Glutamatergic neuron (in vitro differentiated cells): Measurements from ENCODE around the gene SMIM30. TPM values are rescaled to one million over a fixed set of nuclear protein-coding genes. Genes with fewer than 3 reads are reported as not detected.
"Not testable (repeated sequence)": the region's sequence is repeated elsewhere in the genome, so short reads cannot be mapped to it uniquely, and the experiment has no call there.

Experiments used
- DNase-seq: peaks from one replicate; pipeline ENCODE4 v3.0.0; 2022
- H3K27ac Mint-ChIP-seq: one replicate; pipeline ENCODE4 v1.8.0; 2020; ENCODE audit warnings: mild to moderate bottlenecking, mixed read lengths, inconsistent platforms; ENCODE audit not compliant: unreplicated experiment
- H3K27me3 Mint-ChIP-seq: one replicate; pipeline ENCODE4 v1.8.0; 2020; ENCODE audit warnings: mild to moderate bottlenecking, moderate library complexity, mixed read lengths, inconsistent platforms; ENCODE audit not compliant: unreplicated experiment
- H3K36me3 Mint-ChIP-seq: one replicate; pipeline ENCODE4 v1.8.0; 2020; ENCODE audit warnings: mild to moderate bottlenecking, mixed read lengths, inconsistent platforms; ENCODE audit not compliant: unreplicated experiment
- H3K4me1 Mint-ChIP-seq: one replicate; pipeline ENCODE4 v1.8.0; 2020; ENCODE audit warnings: mild to moderate bottlenecking, low read depth, mixed read lengths, inconsistent platforms; ENCODE audit not compliant: unreplicated experiment
- H3K4me3 Mint-ChIP-seq: one replicate; pipeline ENCODE4 v1.8.0; 2020; ENCODE audit warnings: mild to moderate bottlenecking, mixed read lengths, inconsistent platforms; ENCODE audit not compliant: unreplicated experiment
- H3K9me3 Mint-ChIP-seq: one replicate; pipeline ENCODE4 v1.8.0; 2020; ENCODE audit warnings: mild to moderate bottlenecking, moderate library complexity, mixed read lengths, inconsistent platforms; ENCODE audit not compliant: unreplicated experiment
- total RNA-seq: library from RNA; stranded (reverse); fragmentation: NEBNext Ultra II Directional; extraction: Animal tissue kit (Norgen Biotek cat#: 25700); gene quantifications from one replicate; pipeline ENCODE4 v1.2.1, GENCODE V29; 2021; ENCODE audit not compliant: unreplicated experiment
- TF ChIP-seq, protein P1 (sequence below): fragments of 200-600 bp; sonication (generic); IDR thresholded peaks from one replicate; pipeline ENCODE4 v1.5.0; 2021; ENCODE audit not compliant: partially characterized antibody, unreplicated experiment

SMIM30 gene
- total RNA-seq, 1 donor from 2014 or later = 16.0 TPM

DNA sequence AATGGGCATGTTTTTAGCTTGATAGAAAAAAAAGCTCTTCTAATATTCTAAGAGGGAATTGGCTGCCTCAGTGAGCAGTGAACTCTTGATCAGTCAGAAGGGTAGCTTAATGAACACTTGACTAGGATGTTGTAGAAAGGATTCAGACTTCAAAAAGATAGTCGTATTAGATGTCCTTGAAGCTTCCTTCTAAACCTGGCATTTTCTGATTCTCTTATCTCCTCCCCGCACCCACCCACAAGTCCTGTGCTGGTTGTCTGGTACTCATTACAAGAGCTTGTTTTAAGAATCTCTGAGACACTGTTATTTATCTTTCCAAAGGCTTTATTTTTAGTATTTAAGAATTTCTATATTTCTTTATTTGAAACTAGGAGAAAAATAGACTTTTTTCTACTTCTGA, 7.4 kb upstream of the SMIM30 start:
- no peak for DNase-seq
- H3K27me3 Mint-ChIP-seq = peaks cover 2% of the 10 kb centered on the region
- H3K4me3 Mint-ChIP-seq = no peak overlapping the region
- TF ChIP-seq, protein P1, sequence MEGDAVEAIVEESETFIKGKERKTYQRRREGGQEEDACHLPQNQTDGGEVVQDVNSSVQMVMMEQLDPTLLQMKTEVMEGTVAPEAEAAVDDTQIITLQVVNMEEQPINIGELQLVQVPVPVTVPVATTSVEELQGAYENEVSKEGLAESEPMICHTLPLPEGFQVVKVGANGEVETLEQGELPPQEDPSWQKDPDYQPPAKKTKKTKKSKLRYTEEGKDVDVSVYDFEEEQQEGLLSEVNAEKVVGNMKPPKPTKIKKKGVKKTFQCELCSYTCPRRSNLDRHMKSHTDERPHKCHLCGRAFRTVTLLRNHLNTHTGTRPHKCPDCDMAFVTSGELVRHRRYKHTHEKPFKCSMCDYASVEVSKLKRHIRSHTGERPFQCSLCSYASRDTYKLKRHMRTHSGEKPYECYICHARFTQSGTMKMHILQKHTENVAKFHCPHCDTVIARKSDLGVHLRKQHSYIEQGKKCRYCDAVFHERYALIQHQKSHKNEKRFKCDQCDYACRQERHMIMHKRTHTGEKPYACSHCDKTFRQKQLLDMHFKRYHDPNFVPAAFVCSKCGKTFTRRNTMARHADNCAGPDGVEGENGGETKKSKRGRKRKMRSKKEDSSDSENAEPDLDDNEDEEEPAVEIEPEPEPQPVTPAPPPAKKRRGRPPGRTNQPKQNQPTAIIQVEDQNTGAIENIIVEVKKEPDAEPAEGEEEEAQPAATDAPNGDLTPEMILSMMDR = no peak
- H3K27ac Mint-ChIP-seq = no peak overlapping the region
- H3K4me1 Mint-ChIP-seq = no peaks in the 10 kb centered on the region
- H3K36me3 Mint-ChIP-seq = no peaks in the 10 kb centered on the region
- no peaks in the 10 kb centered on the region for H3K9me3 Mint-ChIP-seq

DNA sequence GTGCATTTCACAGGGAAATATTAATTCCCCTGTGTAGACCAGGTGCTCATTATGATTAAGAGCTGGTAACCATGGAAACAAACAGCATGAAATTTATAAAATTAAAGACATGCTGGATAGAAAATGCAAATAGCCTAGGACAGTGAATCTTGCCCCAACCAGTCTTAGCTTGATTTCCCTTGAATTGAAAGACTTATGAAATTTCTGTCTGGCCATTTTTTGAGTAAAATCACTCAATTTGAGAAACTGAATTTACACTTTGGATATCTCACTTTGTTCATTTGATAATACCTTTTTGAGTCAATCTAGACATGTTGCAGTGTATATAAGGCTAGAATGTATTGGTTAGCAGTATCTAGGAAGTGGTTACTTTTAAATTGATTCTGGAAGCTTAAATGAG, 4.4 kb upstream of the SMIM30 start:
- TF ChIP-seq, protein P1 = no peak
- DNase-seq = no peak
- no peaks in the 10 kb centered on the region for H3K27me3 Mint-ChIP-seq
- H3K36me3 Mint-ChIP-seq = no peaks in the 10 kb centered on the region
- no peak overlapping the region for H3K4me3 Mint-ChIP-seq
- H3K9me3 Mint-ChIP-seq = no peaks in the 10 kb centered on the region
- no peak overlapping the region for H3K27ac Mint-ChIP-seq
- H3K4me1 Mint-ChIP-seq = peaks cover 1% of the 10 kb centered on the region

DNA sequence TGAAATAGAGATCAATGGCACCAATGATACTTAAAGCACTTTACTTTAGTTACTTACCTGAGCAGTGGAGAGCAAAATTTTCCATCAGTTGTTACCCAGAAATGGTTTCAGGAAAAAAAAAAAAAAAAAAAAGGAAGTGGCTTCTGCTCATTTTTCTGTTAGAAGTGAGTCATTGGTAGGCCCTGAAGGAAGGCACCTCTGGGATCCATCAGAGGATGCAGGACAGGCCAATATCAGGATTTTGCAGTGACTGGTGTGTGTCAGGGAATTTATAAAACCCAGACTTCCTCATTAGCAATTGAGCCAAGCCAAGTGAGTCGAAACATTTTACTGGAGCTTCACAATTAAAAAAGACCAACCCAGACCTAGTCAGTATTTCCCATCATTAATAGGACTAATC, 2.3 kb upstream of the SMIM30 start:
- no peak for DNase-seq
- peaks cover 1% of the 10 kb centered on the region for H3K9me3 Mint-ChIP-seq
- no peaks in the 10 kb centered on the region for H3K36me3 Mint-ChIP-seq
- no peaks in the 10 kb centered on the region for H3K27me3 Mint-ChIP-seq
- no peak overlapping the region for H3K4me3 Mint-ChIP-seq
- TF ChIP-seq, protein P1 = no peak
- no peak overlapping the region for H3K27ac Mint-ChIP-seq
- peaks cover 5% of the 10 kb centered on the region for H3K4me1 Mint-ChIP-seq

DNA sequence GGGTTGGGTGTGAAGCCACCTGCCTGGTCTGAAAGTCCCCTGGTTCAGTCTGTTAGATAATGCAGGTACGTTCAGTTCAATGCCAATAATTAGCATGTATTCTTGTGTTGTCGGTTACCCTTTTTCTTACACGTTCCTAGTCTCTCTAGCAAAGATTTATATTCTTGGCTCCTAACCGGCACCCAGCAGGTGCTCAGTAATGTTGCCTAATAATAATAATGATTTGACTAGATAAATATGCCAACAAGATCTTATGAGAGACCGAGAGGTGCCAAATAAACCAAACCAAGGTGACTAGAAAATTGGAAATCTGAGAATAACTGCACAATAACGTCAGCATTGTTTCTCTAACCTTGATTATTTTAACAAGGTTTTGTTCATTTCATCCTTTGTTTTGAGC, 1.1 kb upstream of the SMIM30 start:
- Mint-ChIP-seq H3K4me3 (peak overlapping the region; percentile 92), H3K27ac (no peak overlapping the region), H3K4me1 (peaks cover 5% of the 10 kb centered on the region), H3K9me3 (peaks cover 1% of the 10 kb centered on the region), H3K27me3 (no peaks in the 10 kb centered on the region), H3K36me3 (no peaks in the 10 kb centered on the region)
- no peak for DNase-seq
- TF ChIP-seq, protein P1 = no peak

DNA sequence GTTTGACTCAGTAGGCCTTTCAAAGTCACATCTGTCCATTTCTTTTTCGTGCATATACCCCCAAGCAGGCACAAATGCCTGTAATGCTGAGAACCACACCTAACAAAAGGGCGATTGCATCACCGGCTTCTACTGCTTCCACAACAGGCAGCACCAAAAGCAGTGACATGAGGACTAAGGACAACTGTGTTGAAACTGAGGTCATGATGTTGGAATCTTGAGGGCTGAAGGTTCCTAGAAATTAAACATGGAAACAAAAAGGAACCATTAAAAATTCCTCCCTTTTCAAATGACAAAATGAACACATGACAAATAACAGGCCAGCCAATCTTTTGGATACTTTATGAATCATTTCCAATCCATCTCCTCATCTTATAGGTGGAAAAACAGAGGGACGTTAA, 980 bp downstream of the SMIM30 start:
- H3K36me3 Mint-ChIP-seq, DNase-seq, H3K4me1 Mint-ChIP-seq, H3K27me3 Mint-ChIP-seq, H3K9me3 Mint-ChIP-seq: not testable (repeated sequence)
- H3K27ac Mint-ChIP-seq = peak overlapping the region; percentile 57
- H3K4me3 Mint-ChIP-seq = peak overlapping the region; percentile 92

DNA sequence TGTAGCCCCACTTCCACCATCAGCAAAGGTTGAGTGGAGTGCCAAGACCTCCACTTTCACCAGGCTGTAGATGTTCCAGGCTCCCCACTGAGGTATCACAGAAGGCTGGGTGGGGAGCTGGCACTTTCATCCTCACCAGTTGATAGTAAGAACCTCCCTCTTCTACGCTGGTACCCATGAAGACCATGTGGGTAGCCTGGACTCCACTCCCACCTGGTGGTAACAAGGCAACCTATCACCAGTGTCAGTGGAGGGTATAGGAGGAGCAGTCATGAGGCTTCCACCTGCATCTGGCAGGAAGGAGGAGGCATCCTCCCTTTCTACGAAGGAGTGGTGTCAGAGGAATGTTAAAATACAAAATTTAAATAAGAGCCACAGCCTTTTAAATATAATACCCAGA, 4.4 kb downstream of the SMIM30 start:
- Mint-ChIP-seq H3K4me3 (no peak overlapping the region), H3K36me3 (no peaks in the 10 kb centered on the region), H3K27ac (no peak overlapping the region), H3K4me1 (peaks cover 5% of the 10 kb centered on the region), H3K27me3 (no peaks in the 10 kb centered on the region), H3K9me3 (peaks cover 1% of the 10 kb centered on the region)
- TF ChIP-seq, protein P1 = no peak
- no peak for DNase-seq
